Suppressor macrophage treated with lipopolysaccharide for 1 hour (primary cell): ENCODE measurements around the gene LRMDA.
A peak's percentile ranks its signal among the peaks of the same experiment; 100 is the strongest.

Experiments used
- DNase-seq, 3 donors: peaks; one replicate each; pipeline ENCODE4 v3.0.0-alpha.2; 2020 to 2022

The LRMDA gene

DNA sequence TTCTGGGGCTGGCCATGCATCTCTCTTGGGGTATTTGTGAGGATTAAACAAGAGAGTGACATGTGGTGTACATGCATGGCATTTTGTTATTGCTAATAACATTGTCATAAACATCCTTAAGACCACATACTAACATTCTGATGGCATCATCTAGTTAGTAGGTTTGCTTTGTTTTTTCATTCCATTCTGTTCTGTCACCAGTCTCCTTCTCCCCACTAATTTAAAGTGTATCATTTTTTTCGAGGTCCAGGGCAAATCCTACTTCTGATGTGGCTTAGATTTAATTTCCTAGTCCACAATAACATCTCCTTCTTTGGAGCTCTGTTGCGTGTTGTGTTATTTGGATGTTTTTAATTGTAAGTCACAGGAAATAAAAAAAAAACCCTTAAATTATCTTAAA, 248.1 kb downstream of the LRMDA start:
- no peak for DNase-seq

DNA sequence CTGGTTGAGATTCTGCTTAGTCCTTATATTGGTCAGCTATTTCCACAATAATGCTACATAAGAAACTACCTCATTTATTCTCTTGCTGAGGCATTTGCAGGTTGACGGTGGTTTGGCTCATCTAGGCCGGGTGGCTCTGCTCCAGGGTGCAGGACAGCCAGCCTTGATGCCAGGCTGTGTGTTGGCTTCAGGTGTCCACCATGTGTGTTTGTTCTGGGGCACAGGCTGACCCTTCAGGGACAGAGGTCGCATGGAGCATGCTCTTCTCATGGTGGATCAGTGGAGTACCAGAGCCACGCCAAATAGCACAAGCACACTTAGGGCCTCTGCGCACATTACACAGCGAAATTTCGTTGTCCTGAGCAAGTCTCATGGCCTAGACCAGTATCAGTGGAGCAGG, 249.9 kb downstream of the LRMDA start:
- no peak for DNase-seq

DNA sequence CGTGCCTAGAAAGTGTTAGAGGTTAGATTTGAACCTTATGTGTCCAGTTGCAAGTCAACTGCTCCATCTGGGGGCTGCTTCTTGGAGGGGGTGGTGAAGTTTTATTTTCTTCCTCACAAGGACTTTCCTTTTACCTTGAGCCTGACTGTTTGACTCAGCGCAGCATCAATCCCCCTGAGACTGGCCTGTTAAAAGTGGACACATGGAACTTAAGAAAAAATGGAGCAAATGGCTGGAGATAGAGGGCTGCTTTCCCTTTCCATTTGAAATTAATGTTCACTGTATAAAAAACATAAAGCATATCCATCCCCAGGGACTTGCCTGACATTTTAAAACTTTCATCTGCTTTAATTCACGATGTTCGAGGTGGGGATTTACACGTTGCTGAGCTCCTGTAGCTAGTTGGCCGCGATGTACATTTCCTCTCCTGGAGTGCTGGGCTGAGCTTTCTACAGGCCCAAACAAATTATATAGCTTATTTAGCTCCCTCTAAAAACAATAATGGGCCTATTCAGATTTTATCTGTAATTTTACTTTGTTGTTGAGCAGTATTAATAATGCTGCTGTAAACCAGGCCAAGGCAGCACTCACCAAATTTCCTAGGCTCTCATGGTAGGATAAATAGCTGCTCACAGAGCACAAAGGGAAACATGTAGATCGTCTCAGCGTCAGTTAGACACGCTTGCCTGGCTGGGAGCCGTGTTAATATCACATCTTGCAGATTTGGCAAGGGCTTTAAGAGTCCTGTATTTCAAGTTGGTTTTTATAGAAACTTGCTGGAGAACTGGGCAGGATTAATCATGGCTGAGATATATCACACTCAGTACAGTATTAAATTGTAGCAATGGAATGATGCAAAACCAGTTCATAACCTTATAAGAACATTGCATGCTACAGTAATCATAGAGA, 251.5 kb downstream of the LRMDA start:
- no peak for DNase-seq

DNA sequence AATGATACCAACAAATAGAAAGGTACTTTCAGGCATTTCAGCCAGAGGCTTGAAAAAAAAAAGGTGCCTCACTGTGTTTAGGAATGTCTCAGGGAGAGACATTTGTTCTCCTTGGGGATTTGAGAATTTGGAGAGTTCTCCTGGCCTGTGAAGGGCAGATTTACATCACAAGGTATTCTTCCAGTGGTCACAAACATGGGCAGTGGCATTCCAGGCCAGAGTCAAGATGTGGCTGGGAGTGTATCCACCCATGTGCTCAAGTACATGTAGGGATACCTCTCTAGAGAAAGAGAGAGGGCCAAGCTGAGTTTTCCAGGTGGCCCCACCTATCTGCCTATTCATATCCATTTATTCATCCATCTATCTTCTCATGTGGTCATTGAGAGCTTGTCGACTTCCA, 253.8 kb downstream of the LRMDA start:
- DNase-seq, result no peak

DNA sequence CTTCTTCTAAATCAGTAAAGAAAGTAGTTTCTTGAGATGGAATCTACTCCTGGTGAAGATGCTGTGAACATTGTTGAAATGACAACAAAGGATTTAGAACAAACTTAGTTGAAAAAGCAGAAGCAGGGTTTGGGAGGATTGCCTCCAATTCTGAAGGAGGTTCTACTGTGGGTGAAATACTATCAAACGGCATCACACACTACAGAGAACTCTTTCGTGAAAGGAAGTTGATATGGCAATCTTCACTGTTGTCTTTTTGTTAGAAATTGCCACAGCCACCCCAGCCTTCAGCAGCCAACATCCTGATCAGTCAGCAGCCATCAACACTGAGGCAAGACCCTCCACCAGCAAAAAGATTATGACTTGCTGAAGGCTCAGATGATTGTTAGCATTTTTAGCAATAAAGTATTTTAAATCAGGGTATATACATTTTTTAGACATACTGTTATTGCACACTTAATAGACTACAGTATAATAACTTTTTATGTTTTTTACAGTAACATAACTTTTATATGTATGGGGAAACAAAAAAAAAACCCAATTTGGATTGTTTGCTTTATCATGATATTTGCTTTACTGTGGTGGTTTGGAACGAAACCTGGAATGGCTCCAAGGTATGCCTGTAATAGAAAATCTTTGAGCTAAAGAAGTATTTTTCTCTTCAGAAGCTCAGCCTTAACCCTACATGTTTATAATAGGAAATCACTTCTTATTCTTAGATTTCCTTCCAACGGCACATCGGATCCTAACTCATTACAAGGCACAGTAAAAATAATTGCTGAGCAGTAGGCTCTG, 257.3 kb downstream of the LRMDA start:
- DNase-seq, result no peak

DNA sequence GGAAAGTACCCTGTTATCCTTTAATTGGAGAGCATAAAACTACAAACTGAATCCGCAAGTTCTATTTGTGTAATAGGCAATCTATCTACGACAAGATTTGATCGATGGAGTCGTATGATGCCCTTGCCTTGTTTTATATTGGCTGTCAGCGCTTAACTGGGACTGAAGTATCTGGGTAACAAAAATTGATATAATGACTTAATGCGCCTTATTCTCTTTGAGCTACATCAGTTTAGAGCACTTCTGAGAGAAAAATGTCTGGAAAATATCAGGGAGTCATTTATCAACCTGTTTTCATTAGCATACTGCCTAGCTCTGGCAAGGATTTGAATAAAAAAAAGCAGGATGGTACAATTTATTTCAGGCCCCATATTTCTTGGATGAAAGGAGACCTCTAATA, 262.1 kb downstream of the LRMDA start:
- no peak for DNase-seq

DNA sequence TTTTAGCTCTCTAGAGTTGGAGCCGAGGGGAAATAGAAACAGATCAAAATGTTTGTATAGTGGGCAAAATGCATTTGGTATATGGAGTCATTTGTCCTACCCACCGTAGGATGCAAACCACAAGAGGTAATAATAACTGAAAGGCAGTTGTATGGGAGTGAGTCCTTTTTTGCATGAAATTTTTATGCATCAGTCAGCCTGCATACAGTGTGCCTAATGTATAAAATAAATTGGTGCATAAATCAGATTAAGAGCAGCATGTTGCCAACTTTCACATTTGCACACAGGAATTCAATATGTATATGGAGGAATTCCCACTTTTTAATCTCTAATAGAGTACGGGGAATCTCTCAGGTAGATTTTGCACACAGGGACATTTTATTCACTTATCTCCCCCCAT, 262.8 kb downstream of the LRMDA start:
- no peak for DNase-seq

DNA sequence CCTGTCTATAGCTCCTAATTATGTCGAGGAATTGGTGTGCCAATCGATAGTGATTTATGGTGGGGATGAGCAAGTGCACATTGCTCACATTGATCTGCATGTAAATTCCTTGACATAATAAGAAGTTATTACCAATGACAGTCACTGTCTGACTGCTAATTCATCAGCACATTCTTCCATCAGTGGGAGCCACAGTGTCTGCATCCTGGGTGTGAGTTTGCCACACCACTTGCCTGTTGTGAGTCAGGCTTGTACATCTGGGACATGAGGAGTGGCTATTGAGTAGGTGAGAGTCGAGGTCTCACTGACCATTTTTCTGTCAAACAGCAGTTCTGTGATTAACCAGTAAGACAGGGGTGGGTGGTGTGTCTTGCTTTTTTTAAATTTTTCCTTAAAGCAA, 263.4 kb downstream of the LRMDA start:
- DNase-seq, result no peak

DNA sequence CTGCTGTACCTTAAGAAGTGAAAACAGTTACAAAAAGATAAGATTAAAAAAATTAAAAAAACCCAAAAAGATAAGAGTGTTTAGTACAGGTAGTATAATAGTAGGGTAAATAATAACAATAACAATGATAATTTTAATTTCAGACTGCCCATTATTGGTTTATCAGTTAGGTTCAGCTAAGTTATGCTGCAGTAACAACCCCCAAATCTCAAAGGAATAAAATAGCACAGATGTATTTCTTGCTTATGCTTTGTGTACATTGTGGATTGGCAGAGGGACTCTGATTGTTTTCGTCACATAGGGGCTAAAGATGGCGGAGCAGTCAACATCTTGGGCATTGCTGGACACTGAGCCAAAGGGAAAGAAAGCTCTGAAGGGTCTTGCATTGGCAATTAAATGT, 264.6 kb downstream of the LRMDA start:
- no peak for DNase-seq

DNA sequence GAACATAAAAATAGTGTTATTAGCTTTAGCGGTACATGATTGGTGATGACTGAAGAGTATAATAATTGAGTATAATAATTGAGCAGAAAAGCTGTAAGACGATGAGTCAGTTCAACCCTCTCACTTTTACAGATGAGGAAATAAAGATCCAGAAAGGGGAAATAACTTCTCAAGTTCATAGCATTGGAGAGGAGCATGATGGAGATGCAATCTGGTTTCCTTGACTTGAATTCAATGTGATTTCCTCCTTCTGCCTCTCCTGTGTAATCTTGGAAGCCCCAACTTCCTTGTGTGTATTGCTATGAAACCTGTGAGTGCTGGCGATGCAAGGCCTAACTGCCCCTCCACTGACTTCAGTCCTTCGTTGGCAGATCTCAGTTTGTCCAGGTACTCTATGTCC, 265.1 kb downstream of the LRMDA start:
- DNase-seq, result peak; percentile 79 to 92 (median 89)

DNA sequence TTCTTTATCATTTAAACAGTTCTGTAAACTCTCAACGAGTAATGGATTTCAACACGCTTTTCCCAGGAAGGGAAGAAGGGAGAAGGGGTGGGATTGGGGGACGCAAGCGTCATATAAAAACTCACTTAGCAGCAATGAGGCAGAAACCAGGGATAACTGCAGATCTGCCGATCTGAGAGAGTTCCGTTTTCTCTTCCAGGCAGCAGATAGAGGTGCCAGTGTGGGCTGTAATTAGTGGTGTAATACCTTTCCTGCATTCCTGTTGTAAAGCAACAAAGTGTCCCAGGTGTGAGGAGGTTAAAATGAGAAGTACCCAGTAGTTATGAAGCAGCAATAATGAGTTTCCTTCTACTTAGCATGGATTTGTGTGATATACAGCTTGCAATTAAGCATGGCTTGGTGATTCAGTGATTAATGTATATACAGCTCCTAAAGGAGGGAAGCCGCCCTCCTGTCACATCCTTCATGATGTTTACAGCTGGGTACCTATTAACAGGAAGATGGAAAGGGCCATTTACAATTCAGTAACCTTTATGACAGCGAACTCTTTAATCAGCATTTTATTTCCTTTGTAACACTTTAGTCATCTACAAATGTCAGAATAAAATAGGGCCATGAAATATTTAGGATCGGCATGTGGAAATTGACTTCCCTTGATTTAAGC, 271.9 kb downstream of the LRMDA start:
- DNase-seq, result no peak

DNA sequence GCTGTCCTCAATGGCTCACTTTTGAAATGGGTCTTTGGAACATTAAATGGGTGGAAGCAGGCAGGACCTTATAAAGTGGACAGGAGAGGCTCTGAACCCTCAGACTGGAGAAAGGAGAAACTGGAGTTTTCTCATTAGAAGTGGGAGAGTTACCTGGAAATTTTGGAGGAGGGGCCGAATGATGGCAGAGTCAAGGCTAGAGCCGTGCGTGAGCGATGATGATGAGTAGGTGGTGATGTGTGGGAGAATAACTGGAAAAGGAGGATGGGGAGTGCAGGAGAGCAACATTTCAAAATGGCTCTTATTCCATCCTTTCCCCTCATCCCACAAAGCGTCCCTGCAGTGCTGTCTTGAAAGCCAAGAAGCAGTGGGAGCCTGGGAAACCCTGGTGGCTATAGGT, 274.0 kb downstream of the LRMDA start:
- DNase-seq, result no peak

DNA sequence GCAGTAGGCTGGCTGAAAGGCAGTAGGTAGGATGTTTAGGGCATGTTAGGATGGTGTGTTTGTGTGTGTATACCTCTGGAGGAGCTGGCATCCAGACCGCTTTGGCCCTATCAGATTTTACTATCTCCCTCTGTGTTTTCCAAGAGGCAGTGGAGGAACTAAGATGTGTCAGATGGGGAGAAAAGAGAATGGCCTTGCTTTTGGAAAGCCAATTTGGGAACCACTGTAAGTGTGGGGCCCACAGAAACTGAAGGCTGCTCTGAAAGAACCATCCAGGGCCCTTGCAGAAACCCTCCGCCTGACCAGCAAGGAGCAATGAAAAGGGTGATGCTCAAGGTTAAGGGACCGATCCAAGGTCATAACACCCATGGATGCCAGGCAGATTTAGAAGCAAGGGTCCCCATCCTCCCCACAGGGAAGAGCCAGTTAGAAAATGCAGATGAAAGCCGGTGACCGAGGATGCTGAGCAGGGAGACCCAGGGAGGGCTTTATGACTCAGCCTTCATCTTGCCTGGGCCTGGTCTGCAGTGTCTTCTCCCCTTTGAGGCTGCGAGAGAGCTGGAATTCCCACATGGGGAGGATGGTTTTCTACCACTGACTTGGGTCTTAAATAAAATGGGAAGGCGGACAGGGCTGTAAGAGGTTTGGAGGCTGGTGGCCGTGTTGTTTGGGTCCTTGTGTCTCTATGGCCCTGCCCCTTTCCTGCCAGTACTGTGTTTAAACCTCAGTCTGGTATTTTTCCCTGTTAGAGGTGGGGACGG, 275.8 kb downstream of the LRMDA start:
- no peak for DNase-seq

DNA sequence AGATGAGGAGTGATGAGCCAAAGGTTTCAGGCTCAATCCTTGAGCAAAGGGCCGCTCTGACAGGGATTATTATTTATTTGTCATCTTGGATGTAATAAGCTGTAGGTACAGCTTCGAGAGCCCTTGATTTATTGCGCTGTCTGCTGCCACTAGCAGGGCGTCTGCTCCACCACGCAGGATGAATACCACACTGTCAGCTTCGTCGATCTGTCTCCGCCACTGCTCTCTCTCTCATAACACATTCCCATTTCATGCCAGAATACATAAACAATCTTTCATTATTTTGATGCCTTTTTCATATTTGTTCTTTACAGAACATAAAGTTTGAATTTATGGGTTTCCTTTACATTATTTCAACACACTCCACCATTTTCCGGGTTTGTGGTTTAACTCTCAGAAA, 276.6 kb downstream of the LRMDA start:
- DNase-seq, result no peak

DNA sequence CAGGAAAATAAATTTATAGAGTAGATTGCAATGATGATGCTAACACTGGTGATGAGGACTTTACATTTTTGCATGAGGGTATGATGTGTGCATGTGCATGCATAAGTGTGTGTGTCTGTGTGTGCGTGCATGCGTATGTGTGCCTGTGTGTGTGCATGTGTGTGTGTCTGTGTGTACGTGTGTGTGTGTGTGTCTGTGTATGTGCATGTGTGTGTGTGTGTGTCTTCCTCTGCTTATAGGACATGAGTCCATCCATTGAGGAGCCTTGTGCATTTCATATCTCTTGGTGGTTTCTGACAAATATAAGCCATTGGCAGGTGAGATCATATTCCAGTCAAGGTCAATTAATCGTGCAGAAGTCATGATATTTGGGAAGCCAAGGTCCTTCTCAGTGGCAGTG, 277.8 kb downstream of the LRMDA start:
- no peak for DNase-seq

DNA sequence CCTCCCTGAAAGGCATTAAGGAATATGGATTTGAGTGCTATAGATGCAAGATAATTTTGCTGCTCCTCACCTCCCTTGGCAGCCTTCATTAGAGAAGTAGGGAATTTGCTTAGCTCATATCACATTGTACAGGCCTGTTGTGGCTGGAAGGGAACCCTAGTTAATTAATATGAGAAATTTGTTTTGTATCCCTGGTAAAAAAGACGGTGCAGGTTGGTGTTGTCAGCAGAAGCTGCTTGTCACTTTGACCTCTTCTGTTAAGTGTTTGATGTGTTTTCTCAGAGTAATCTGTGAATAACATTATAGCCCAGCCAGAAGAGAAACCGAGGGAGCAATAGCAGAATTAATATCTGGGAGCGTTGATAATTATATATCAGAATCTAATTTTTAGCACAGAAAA, 278.4 kb downstream of the LRMDA start:
- no peak for DNase-seq

DNA sequence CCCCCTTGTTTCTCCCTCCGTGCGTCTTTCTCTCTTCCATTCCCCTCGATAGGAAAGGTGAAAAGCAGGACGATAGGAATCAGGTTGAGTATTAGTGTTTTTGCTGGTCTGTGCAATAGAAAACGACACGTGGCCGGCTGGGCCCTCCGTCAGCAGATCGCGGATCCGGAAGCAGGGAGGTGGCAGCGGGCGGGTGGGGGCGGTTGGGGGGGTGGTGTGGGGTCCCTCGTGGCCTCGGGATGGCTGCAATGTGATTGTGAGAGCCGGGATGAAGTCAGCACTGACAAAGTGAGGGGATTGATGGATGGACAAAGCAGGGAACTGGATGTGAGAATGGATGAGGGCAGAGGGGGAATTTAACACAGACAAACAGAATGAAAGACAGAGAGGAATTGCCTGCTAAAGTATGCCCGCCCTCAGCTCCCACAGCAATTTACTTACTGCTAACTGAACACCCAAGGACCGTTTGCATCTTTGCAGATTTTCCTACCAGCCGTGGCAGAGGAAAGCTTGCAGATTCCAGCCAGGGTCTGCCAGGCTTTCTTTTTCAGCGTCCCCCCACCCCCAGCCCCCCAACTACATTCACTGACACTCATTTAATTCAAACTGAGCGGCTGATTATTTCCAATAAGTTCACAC, 280.9 kb downstream of the LRMDA start:
- peak in 1 of 3 donors; percentile 28 for DNase-seq

DNA sequence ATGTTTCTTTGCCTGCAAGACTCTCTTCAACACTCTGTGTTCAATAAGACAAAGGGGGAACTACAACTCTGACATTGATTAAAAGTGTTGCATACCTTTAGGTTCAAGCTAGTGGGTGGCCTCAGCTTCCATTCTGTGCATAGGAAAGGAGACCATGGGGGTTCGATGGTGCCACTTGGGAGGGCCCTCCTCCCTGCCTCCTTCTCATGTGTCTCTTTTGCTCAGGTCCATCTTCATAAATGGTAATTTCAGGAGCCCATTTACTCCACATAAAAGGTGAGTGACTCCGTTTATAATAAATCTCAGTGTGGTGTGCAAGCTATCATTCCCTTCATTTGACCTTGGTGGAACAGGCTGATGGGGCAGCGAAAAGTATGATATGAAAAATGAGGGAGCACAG, 285.1 kb downstream of the LRMDA start:
- DNase-seq, result no peak

DNA sequence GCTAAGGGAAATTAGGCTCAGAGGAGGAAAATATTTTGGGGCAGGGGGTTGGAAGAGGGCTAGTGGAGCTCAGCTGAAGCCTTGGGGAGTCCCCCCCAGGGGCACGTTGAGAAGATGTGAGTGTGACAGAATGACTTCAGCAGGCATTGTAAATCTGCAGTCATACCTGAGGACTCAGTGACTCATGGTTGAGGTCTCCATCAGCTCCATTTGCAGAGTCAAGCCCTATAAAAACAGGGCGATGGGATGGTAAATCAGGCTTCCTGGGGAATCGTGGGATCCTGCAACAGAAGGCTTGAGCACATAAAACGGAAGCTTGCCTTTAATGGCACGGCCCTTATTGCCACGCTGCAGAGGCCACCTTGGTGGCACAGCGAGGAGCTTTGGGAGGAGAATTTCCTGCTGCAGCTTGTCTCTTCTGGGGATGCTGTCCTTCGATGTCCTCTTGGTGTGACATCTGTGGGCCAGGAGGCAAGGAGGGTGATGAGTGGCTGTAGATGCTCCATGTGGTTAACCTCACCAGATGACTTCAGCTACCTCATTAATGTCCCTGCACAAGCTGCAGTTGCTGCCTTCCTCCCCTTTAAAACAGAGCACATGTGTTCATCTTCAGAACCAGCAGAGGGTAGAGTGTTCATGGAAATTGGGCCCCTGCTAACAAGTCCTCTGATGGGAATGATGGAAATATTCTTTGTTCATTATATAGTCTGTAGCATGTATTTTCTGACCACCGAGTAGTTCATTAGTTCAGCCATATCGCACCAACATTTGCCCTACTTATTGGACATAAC, 285.9 kb downstream of the LRMDA start:
- DNase-seq, result no peak

DNA sequence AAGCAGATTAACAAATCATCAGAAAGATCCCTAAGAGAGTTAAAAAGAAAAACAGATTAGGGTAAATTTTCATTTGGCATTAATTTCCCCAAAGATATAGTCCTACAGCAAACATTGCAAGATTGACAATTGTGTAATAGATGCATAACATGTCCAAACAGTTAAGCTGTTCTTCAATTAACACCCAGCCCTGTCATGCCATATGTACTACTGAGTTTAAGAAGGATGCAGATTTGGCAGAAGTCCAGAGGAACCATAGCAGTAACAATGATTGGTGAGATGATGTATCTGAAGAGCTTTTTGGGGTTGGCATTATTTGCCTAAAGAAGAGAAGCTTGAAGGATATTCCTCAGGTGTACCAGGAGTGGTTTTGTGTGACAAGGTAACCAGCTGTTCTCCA, 287.6 kb downstream of the LRMDA start:
- no peak for DNase-seq

DNA sequence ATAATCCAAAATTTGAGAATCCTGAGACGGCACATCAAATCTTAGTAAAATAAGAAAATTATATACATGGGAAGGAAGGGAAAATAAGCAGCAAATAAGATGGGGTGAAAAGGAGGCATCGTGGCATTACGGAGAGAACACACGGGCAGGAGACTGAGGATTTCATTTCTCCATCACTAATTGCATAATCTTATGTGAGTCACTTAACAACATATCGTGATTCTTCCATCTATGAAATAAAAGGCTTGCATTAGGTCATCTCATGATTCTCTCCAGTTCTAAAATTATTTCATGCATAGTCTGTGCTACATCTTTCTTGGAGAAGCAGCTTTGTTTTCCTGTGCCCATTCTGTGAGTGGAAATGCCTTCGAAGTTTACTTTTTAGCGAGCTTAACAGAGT, 288.7 kb downstream of the LRMDA start:
- peak in 2 of 3 donors; percentile 21 to 41 for DNase-seq

DNA sequence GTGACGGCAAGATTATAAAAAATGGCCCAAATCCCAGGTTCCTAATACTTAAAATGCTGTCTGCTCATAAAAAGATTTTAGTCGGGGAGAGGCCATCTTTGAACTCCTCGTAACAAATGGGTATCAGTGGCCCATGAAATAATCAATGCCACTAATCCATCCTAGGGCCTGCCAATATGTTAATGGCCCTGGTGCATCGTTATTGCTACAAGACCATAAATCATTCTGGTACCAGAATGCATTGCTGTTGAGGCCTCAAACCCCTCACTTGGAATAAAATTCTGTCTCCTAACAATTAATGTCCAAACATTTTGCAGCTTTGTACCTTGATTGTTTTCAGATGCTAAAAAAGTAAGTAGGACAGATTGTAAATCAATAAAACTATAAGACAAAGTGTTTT, 290.6 kb downstream of the LRMDA start:
- DNase-seq, result no peak
